Left ventricle myocardium inferior (tissue), 1 donor: Measurements from ENCODE around the gene CACNA2D1. TPM values are rescaled to one million over a fixed set of nuclear protein-coding genes. Genes with fewer than 3 reads are reported as not detected.
"Not testable (repeated sequence)": the region's sequence is repeated elsewhere in the genome, so short reads cannot be mapped to it uniquely, and the experiment has no call there.

Experiments used
- DNase-seq: peaks from one replicate; pipeline ENCODE4 v3.0.0-alpha.2; 2020
- H3K27ac ChIP-seq: fragments of 200-600 bp; replicated peaks from 2 replicates; pipeline ENCODE4 v1.8.0; 2021
- H3K27me3 ChIP-seq: fragments of 200-600 bp; 2 replicates; pipeline ENCODE4 v1.8.0; 2021; ENCODE audit warnings: low read depth
- H3K36me3 ChIP-seq: fragments of 200-600 bp; 2 replicates; pipeline ENCODE4 v1.8.0; 2021
- H3K4me1 ChIP-seq: fragments of 200-600 bp; 2 replicates; pipeline ENCODE4 v1.8.0; 2021
- H3K4me3 ChIP-seq: fragments of 200-600 bp; 2 replicates; pipeline ENCODE4 v1.8.0; 2021; ENCODE audit warnings: mild to moderate bottlenecking, moderate library complexity
- H3K9me3 ChIP-seq: fragments of 200-600 bp; replicated peaks from 2 replicates; pipeline ENCODE4 v1.8.0; 2021
- CTCF ChIP-seq: fragments of 200-600 bp; IDR thresholded peaks from 2 replicates; pipeline ENCODE4 v1.8.0; 2021; ENCODE audit warnings: antibody characterized with exemption, mild to moderate bottlenecking, borderline replicate concordance
- intact Hi-C: fragments of 100-400 bp; cut with micrococcal nuclease; formaldehyde crosslinking; loops from one replicate; pipeline ENCODE4 v1.11.0; 2022
- total RNA-seq: library from RNA; stranded (reverse); fragmentation: NEBNext Ultra II Directional; extraction: Animal tissue kit (Norgen Biotek cat#: 25700); gene quantifications from one replicate; pipeline ENCODE4 v1.2.1, GENCODE V29; 2021
- donor health status: DM: no; HTN: yes; CAD: no; lungs with severe emphysema.

The CACNA2D1 gene
- total RNA-seq, 1 donor from 2014 or later = 64.6 TPM

- intact Hi-C loops = no loop called here
- Histone ChIP-seq H3K9me3 (no peaks in the 10 kb centered on the region), H3K27me3 (no peaks in the 10 kb centered on the region), H3K4me3 (no peak overlapping the region), H3K27ac (no peak overlapping the region), H3K36me3 (no peaks in the 10 kb centered on the region), H3K4me1 (peaks cover 63% of the 10 kb centered on the region)
- no peak for DNase-seq
- no peak for TF ChIP-seq CTCF
Observed at GRCh38 chr7:82390936-82391335, 52.6 kb downstream of the CACNA2D1 start.

- no peak for DNase-seq
- no peak for TF ChIP-seq CTCF
- Histone ChIP-seq H3K27ac (no peak overlapping the region), H3K4me1 (peaks cover 61% of the 10 kb centered on the region), H3K4me3 (no peak overlapping the region), H3K36me3 (no peaks in the 10 kb centered on the region), H3K9me3 (no peaks in the 10 kb centered on the region), H3K27me3 (no peaks in the 10 kb centered on the region)
- intact Hi-C loops = no loop called here
Observed at GRCh38 chr7:82389876-82390275, 53.7 kb downstream of the CACNA2D1 start.

GRCh38 chr7:82388138-82388537, 55.4 kb downstream of the CACNA2D1 start:
- no peak overlapping the region for H3K27ac ChIP-seq
- H3K36me3 ChIP-seq = no peaks in the 10 kb centered on the region
- H3K4me3 ChIP-seq = no peak overlapping the region
- no peak for TF ChIP-seq CTCF
- no peak for DNase-seq
- H3K4me1 ChIP-seq = peaks cover 50% of the 10 kb centered on the region
- H3K9me3 ChIP-seq = no peaks in the 10 kb centered on the region
- no peaks in the 10 kb centered on the region for H3K27me3 ChIP-seq
- intact Hi-C loops = no loop called here

- H3K27me3 ChIP-seq, H3K4me3 ChIP-seq, H3K36me3 ChIP-seq, H3K27ac ChIP-seq, H3K9me3 ChIP-seq, DNase-seq, intact Hi-C loops: not testable (repeated sequence)
- peaks cover 58% of the 10 kb centered on the region for H3K4me1 ChIP-seq
Observed at GRCh38 chr7:82386571-82386970, 57.0 kb downstream of the CACNA2D1 start.

GRCh38 chr7:82384779-82385178, 58.8 kb downstream of the CACNA2D1 start:
- no peaks in the 10 kb centered on the region for H3K27me3 ChIP-seq
- no peaks in the 10 kb centered on the region for H3K36me3 ChIP-seq
- no peaks in the 10 kb centered on the region for H3K9me3 ChIP-seq
- H3K4me3 ChIP-seq = no peak overlapping the region
- H3K4me1 ChIP-seq = peaks cover 42% of the 10 kb centered on the region
- no peak overlapping the region for H3K27ac ChIP-seq
- TF ChIP-seq CTCF = no peak
- intact Hi-C loops = no loop called here
- DNase-seq = no peak

- DNase-seq = no peak
- no peak for TF ChIP-seq CTCF
- peaks cover 35% of the 10 kb centered on the region for H3K4me1 ChIP-seq
- H3K4me3 ChIP-seq = no peak overlapping the region
- H3K9me3 ChIP-seq = no peaks in the 10 kb centered on the region
- intact Hi-C loops = no loop called here
- no peaks in the 10 kb centered on the region for H3K27me3 ChIP-seq
- H3K27ac ChIP-seq = no peak overlapping the region
- no peaks in the 10 kb centered on the region for H3K36me3 ChIP-seq
Observed at GRCh38 chr7:82384051-82384464, 59.5 kb downstream of the CACNA2D1 start.
